HG02870 (cell line): ENCODE data around the gene LPCAT1.
A peak's percentile ranks its signal among the peaks of the same experiment; 100 is the strongest.
"Not testable (repeated sequence)": the region's sequence is repeated elsewhere in the genome, so short reads cannot be mapped to it uniquely, and the experiment has no call there.

Source experiments
- ATAC-seq: cut with Tn5 transposase; IDR thresholded peaks from one replicate; pipeline ENCODE4 v1.9.1; 2021; ENCODE audit warnings: mild to moderate bottlenecking, moderate library complexity; ENCODE audit not compliant: unreplicated experiment

The LPCAT1 gene

DNA sequence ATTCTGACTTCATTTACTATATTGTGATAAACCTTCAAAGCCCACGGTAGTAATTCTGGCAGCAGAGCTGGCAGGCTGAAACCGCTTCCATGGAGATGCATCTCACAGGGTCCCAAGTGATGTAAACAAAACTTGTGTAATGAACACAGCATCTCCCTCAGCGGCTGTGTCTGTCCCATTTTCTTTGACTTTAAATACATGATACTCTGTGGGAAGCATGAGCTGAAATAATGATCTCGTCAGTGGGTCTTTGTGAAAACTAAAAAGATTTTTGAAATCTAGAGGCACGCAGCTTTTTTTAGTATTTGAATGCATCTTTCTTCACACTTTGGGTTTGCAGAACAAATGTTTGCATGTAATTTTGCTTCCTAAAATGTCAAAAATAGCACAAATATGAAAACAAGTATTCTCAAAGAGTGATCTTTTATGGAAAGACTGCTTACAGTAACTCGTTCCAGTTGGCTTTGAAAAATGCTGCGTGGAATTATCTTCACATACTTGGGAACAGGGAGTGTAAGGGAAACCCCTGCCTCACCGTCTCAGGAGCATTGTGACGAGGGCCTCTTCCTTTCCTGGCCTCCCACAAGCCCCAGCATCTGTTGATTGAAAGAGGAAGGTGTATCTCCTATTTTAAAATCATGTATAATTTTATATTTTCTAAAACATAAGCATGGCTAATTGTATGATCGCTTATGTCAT, 18.1 kb upstream of the LPCAT1 start:
- ATAC-seq, result no peak

DNA sequence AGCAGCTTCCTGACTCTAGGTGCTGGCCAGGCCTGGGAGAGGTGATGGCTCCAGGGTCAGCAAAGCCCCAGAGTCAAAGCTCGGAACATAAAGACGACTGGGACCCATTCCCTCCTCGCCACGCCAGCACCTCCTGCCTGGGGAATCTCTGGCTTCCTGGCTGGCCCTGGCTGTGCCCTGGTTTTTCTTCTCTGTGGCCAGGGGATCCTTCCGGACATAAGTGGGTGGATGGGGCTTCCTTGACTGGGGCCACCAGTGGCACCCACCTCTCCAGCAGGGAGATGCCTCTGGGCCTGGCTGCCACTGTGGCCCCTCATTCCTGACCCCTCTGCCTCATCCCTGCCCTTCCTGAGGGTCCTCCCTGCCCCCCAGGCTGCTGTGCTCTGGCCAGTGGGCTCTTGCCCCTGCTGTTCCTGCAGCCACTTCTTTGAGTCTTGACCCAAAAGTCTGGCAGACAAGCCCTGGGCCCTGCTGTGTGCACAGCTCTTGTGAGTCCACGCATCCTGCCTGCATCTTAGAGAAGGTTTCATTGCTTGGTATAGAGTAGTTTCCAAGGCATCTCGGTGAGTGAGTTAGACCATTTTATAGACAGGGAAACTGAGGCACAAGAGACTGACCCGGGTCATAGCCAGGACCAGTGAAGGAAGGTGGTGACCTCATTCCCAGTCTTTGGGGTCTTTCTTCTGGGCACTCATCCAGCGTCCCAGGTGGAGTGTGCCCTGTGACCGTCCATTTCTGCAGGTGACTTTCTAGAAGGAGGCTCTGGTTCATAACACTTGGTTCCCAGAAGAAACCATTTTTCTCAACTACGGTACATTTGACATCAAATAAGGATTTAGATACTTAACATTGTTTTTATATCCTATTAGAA, 17.3 kb upstream of the LPCAT1 start:
- ATAC-seq, result no peak

DNA sequence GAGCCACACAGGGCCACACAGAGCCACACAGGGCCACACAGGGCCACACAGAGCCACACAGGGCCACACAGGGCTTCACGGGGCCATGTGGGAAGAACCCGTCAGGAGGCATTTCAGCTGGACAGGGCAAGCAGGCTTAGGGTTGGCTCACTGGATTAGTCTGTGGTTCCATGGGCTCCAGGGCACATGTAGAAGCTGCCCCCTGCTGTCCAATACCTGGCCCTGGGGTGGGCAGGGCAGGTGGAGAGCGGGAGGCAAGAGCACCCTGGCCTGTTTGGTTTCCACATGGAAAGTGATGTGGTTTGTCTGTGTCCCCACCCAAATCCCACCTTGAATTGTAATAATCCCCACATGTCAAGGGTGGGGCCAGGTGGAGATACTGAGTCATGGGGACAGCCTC, 16.4 kb upstream of the LPCAT1 start:
- ATAC-seq, result no peak

DNA sequence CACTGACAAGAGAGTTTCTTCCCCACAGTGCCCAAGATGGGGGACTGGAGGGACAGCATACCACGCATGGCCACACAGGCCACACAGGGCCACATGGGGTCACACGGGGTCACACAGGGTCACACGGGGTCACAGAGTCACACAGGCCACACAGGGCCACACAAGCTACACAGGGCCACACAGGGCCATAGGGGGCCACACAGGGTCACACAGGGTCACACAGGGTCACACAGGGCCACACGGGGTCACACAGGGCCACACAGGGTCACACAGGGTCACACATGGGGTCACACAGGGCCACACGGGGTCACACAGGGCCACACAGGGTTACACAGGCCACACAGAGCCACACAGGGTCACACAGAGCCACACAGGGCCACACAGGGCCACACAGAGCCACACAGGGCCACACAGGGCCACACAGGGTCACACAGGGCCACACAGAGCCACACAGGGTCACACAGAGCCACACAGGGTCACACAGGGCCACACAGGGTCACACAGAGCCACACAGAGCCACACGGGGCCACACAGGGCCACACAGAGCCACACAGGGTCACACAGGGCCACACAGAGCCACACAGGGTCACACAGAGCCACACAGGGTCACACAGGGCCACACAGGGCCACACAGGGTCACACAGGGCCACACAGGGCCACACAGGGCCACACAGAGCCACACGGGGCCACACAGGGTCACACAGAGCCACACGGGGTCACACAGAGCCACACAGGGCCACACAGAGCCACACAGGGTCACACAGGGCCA, 15.8 kb upstream of the LPCAT1 start:
- ATAC-seq, result not testable (repeated sequence)

GRCh38 chr5:1538741-1539392, 15.1 kb upstream of the LPCAT1 start:
- no peak for ATAC-seq

DNA sequence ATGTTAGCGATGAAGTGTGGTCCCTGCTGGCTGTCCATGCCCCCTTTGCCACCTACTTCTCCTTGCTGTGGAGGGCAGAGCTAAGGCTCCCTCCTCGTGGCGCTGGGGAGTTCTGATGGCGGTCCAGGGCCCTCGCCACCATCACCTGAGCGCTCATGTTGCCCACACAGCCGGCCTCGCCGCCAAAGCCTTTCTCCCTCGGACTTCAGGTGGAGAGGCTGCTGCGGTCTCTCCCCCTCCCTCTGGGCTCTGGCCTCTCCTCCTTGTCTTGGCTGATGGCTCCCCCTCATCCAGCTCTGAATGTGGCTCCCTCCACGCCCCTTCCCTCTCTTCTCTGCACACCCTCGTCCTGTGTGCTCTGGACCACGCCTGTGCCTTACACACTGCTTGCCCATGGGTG, 14.5 kb upstream of the LPCAT1 start:
- ATAC-seq, result no peak

DNA sequence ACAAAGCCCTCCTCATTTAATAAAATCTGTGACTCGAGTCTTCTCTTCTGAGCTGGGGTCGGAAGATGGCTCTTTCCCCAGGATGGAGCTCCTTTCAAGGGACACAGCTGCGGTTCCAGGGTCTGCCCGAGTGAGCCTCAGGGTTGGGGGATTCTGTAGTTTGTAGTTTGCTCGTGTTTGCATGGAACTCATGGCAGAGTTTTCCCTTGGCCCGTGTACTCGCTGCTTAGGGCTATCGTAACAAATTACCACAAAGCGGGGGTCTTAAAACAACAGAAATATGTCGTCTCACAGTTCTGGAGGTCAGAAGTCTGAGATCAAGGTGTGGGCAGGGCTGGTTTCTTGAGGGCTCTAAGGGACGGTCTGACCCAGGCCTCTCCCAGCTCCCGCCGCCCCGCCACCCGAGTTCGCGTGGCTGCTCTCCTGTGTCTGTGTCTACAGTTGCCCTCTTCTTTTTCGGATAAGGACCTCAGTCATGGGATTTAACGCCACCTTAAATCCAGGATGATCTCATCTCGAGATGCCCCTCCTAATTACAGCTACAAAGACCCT, 13.9 kb upstream of the LPCAT1 start:
- ATAC-seq, result no peak

GRCh38 chr5:1536871-1537602, 13.3 kb upstream of the LPCAT1 start:
- no peak for ATAC-seq

DNA sequence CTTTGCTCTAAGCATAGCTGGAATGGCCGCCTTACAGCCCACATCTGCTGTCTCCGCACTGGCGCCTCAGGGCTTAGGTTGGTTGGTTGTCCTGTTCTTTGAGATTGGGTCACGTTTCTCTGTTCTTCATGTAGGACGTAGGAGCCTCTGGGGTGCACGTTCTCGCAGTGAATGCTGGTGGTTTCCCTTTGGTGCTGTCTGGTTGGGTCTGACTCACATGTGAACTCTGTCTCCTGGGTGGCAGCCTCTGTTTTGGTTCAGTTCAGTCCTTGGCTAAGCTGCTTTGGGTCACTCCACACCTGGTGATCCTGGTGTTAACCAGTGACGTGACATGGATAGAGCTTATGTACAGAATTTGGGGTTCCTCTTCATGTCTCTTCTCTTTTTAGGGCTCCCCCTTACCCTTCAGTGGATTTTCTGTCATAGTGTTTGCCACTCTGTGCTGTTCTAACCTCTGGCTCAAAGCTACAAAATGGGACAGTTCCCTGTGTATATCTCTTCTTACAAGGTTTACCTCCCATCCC, 12.6 kb upstream of the LPCAT1 start:
- peak; percentile 99 for ATAC-seq

DNA sequence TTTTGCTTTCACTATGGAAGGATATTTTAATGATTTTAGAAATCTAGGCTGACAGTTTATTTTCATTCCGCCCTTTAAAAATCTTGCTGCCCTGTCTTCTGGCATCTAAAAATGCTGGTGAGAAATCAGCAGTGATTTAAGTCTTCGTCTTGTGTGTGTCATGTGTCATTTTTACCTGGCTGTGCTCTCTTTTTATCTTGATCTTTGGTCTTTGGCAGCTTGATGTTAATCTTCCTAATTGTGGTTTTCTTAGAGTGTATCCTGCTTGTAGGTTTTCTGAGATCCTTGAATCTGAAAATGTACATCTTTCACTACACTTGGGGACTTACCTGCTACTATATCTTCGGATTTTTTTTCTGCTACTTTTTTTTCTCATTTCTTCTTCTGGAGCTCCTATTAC, 11.9 kb upstream of the LPCAT1 start:
- ATAC-seq, result no peak

DNA sequence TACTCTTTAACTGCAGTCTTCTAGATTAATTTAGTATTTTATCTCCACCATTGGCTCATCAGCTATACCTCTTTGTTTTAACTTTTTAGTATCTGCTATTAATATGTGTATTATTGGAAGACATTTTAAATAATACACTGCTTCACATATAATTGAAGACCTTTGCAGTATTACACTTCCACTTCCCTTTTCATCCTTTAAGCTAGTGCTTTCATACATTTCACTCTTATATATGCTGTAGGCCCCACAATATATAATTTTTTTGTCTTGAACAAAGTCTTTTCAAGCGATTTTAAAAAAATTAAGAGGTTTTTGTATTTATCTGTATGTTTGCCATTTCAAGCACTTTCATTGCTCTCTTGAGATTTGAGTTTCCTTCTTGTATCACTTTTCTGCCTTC, 8.6 kb upstream of the LPCAT1 start:
- ATAC-seq, result no peak

DNA sequence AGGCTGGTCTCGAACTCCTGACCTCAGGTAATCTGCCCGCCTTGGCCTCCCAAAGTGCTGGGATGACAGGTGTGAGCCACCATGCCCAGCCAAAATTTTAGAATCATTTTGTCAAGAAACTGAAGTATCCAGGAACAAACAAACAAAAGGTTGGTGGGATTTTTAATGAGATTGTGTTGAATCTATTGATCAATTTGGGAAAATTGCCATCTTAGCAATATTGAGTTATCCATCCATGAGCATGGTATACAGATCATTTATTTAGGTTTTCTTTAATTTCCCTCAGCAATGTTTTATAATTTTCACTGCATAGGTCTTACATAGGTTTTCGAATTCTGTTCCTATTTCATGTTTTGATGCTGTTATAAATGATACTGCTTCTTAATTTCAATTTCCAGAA, 5.7 kb upstream of the LPCAT1 start:
- no peak for ATAC-seq

DNA sequence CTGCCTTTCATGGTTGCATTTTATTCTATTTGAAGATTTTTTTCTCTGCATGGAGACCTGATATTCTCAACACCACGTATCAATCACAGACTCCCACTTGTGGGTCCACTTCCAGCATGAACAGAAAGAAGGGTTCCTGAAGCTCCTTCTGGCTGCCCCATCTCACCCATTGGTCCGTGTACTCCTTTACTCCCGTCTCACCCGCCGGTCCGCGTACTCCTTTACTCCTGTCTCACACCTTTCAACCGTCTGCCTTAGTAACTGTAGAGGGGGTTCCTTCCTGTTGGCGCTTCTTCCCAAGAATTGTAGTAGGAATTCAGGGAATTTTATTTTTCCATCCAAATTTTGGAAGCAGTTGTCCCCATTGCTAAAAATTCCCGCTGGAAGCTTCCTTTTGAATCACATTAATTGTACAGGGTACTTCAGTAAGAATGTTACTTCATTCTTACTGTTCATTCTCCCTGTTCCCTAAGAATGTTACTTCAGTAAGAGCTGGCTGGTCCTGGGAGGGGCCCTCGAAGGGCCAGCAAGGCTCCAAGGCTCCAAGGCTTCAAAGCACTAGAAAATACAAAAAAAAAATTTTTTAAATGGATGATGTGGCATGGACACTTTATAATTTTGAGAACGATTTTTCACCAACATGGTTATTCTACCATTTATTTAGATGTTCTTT, 3.9 kb upstream of the LPCAT1 start:
- ATAC-seq, result no peak

DNA sequence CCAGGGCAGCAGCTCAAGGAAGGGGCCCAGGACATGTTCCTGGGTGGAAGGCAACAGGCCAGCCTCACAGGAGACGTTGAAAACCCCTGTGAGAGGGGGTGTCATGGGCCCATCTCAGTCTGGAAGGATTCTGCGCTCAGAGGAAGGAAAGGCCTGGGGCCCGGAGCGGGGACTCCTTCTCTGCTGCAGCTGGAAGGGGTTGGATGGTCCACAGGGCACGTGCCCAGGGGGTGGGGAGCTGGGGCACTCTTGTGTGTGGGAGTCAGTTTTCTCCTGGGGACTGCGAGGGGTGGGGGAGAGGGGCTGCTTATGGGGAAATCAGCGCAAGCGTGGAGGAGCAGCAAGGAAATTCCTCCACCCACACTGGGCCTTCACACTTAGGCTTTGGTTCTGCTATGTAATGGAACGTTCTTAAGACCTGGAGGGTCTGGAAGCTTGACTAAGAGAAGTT, 2.9 kb upstream of the LPCAT1 start:
- no peak for ATAC-seq

GRCh38 chr5:1526190-1526631, 2.5 kb upstream of the LPCAT1 start:
- ATAC-seq, result no peak

DNA sequence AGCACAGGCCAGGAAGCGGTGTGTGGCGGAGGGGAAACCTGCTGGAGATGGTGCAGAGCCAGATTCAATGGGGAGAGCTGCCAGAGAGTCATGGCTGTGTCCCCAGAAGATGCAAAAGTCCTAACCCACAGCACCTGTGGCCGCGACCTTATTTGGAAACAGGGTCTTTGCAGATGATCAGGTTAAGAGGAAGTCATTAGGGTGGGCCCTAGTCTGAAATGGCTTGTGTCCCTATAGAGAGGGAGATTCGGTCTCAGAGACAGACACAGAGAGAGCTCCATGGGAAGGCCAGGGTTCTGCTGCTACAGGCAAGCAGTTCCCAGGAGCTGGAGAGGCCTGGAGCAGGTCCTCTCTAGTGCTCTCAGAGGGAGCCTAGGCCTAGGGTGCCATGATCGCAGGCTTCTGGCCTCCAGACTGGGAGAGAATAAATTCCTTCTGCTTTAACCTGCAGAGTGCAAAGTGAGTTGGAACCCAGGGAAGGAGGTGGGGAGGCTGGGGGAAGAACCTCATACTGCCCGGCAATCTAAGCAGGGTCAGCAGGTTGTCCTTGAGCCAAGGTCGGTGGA, 1.9 kb upstream of the LPCAT1 start:
- no peak for ATAC-seq

DNA sequence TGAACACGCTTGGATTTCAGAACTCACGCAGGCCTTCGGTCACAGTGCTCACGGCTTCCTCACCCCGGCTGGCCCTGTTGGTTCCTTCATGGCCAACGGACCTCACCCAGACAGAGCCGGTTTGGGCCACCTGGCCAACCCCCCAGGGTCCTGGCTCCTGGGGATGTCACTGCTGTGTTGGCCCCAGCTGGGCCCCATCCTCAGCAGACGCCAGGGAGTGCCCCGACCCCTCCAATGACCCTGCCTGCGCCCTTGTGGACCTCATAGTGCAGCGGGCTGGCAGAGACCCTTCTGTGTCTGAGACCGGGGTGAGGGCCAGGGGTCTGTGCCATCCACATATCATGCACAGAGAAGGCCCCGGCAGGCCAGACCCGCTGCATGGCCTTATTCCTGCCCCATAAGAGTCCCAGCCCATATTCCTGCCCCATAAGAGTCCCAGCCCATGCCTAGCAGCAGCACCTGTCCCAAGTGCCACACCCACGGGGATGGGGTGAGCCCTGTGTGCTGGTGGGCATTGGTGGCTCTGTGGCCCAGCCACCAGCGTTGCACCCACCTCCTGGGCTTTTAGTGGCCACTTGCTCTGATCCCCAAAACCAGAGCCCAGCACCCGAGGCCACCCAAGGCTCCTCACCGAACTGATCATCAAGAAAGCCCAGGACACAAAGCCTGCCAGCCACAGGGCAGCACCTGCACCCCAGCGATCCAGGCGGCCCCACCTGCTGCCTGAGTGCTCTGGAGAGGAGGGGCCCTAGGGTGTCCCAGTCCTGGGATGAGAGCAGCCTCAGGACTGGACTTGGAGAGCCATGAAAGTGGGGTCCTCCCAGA, 1.3 kb upstream of the LPCAT1 start:
- no peak for ATAC-seq

DNA sequence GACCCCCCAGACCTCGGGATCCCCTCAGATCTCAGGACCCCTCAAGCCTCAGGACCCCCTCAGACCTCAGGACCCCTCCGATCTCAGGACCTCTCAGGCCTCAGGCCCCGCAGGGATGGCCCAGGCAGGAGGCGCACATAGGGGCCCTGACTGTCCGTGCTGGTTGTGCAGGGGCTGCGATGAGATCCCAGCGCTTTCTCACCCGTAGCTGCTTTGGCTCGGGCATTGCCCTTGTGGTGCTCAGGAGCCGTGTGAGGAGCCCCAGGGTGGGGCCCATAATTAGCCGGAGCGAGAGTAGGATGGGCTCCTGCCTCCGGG, 680 bp upstream of the LPCAT1 start:
- no peak for ATAC-seq
